Glutamatergic neuron (in vitro differentiated cells): ENCODE results near the gene LZTR1. TPM values are rescaled to one million over a fixed set of nuclear protein-coding genes. Genes with fewer than 3 reads are reported as not detected.

Experiments
- DNase-seq: peaks from one replicate; pipeline ENCODE4 v3.0.0; 2022
- H3K27ac Mint-ChIP-seq: one replicate; pipeline ENCODE4 v1.8.0; 2020; ENCODE audit warnings: mild to moderate bottlenecking, mixed read lengths, inconsistent platforms; ENCODE audit not compliant: unreplicated experiment
- H3K27me3 Mint-ChIP-seq: one replicate; pipeline ENCODE4 v1.8.0; 2020; ENCODE audit warnings: mild to moderate bottlenecking, moderate library complexity, mixed read lengths, inconsistent platforms; ENCODE audit not compliant: unreplicated experiment
- H3K36me3 Mint-ChIP-seq: one replicate; pipeline ENCODE4 v1.8.0; 2020; ENCODE audit warnings: mild to moderate bottlenecking, mixed read lengths, inconsistent platforms; ENCODE audit not compliant: unreplicated experiment
- H3K4me1 Mint-ChIP-seq: one replicate; pipeline ENCODE4 v1.8.0; 2020; ENCODE audit warnings: mild to moderate bottlenecking, low read depth, mixed read lengths, inconsistent platforms; ENCODE audit not compliant: unreplicated experiment
- H3K4me3 Mint-ChIP-seq: one replicate; pipeline ENCODE4 v1.8.0; 2020; ENCODE audit warnings: mild to moderate bottlenecking, mixed read lengths, inconsistent platforms; ENCODE audit not compliant: unreplicated experiment
- H3K9me3 Mint-ChIP-seq: one replicate; pipeline ENCODE4 v1.8.0; 2020; ENCODE audit warnings: mild to moderate bottlenecking, moderate library complexity, mixed read lengths, inconsistent platforms; ENCODE audit not compliant: unreplicated experiment
- CTCF ChIP-seq: fragments of 200-600 bp; sonication (generic); IDR thresholded peaks from one replicate; pipeline ENCODE4 v1.5.0; 2021; ENCODE audit not compliant: partially characterized antibody, unreplicated experiment
- total RNA-seq: library from RNA; stranded (reverse); fragmentation: NEBNext Ultra II Directional; extraction: Animal tissue kit (Norgen Biotek cat#: 25700); gene quantifications from one replicate; pipeline ENCODE4 v1.2.1, GENCODE V29; 2021; ENCODE audit not compliant: unreplicated experiment

The LZTR1 gene
- total RNA-seq, 1 donor from 2014 or later: 165 TPM

DNA sequence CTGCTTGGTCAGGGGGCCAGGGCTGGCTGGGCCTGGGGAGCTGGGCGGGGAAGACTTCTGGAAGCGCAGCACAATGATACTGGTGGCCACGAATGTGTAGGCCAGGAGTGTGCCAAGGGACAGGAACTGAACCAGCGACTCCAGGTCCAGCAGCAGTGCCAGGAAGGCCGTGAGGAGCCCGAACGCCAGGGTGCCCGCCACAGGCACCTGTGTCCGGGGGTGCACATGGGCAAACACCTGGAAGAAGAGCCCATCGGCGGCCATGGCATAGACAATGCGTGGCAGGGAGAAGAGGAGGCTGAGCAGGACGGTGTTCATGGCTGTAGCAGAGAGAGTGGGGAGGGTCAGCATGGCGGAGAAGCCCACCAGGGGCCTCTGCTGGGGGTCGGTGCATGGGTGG lies 47.9 kb downstream of the LZTR1 start:
- Mint-ChIP-seq H3K4me3 (no peak overlapping the region), H3K27ac (no peak overlapping the region), H3K27me3 (peaks cover 14% of the 10 kb centered on the region)

GRCh38 chr22:21030621-21031544 lies 48.8 kb downstream of the LZTR1 start:
- Mint-ChIP-seq H3K36me3 (no peaks in the 10 kb centered on the region), H3K27me3 (peaks cover 12% of the 10 kb centered on the region), H3K9me3 (peaks cover 12% of the 10 kb centered on the region), H3K4me3 (peak overlapping the region; percentile 57), H3K4me1 (peaks cover 11% of the 10 kb centered on the region), H3K27ac (no peak overlapping the region)
- DNase-seq: no peak
- no peak for TF ChIP-seq CTCF

More for the DNA sequence above, 47.9 kb downstream of the LZTR1 start:
- Mint-ChIP-seq H3K9me3 (peaks cover 12% of the 10 kb centered on the region), H3K36me3 (no peaks in the 10 kb centered on the region), H3K4me1 (peaks cover 11% of the 10 kb centered on the region)
- no peak for TF ChIP-seq CTCF
- no peak for DNase-seq

DNA sequence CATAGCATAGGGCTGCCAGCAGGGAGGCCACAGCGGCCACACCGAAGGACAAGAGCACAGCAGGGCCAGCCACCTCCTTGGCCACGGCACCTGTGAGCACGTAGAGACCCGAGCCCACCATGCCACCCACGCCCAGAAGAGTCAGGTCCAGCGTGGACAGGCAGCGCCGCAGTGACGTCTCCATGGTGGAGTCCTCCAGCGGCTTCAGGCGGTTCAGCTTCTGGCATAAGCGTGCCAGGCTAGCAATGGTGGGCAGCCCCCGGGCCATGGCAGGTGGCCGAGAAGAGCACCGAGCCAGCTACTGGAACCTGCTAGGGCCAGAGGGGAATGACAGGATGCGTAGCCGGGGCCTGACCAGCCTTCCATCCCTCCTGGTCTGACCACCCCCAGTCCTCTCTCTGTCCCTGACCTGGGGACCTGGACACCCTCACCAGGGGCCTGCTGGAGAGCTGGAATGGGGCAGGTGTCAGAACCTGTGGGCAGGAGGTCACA lies 49.5 kb downstream of the LZTR1 start:
- no peaks in the 10 kb centered on the region for H3K36me3 Mint-ChIP-seq
- no peak overlapping the region for H3K4me3 Mint-ChIP-seq
- TF ChIP-seq CTCF: no peak
- H3K27ac Mint-ChIP-seq: no peak overlapping the region
- H3K4me1 Mint-ChIP-seq: peaks cover 11% of the 10 kb centered on the region
- DNase-seq: no peak
- peaks cover 12% of the 10 kb centered on the region for H3K9me3 Mint-ChIP-seq
- H3K27me3 Mint-ChIP-seq: peaks cover 12% of the 10 kb centered on the region

GRCh38 chr22:21032037-21032867 lies 50.2 kb downstream of the LZTR1 start, which contains the start of gene SLC7A4:
SLC7A4 (minus strand) TSS chr22:21032561; CDS start chr22:21031812, 749 bp downstream.
- H3K4me1 Mint-ChIP-seq: peaks cover 6% of the 10 kb centered on the region
- H3K9me3 Mint-ChIP-seq: peaks cover 12% of the 10 kb centered on the region
- TF ChIP-seq CTCF: no peak
- H3K27me3 Mint-ChIP-seq: peaks cover 12% of the 10 kb centered on the region
- no peak within 1 kb of the TSS for H3K27ac Mint-ChIP-seq
- H3K36me3 Mint-ChIP-seq: no peaks in the 10 kb centered on the region
- peak; percentile 50 for DNase-seq
- no peak within 1 kb of the TSS for H3K4me3 Mint-ChIP-seq
